HepG2 (cell line): ENCODE data around the gene SERPINE2. TPM values are rescaled to one million over a fixed set of nuclear protein-coding genes. Genes with fewer than 3 reads are reported as not detected.
A peak's percentile ranks its signal among the peaks of the same experiment; 100 is the strongest.

Experiments used
- ATF7 ChIP-seq, 2 experiments: fragments of 450-650 bp in 1 of 2; sonication (generic) in 1 of 2; formaldehyde crosslinking in 1 of 2; IDR thresholded peaks; 2 replicates each; pipeline versions ENCODE4 v1.4.0 to v1.6.1; 2016 to 2020; ENCODE audit warnings: antibody characterized with exemption in 1 of 2, mild to moderate bottlenecking in 1 of 2, missing genetic modification reagents in 1 of 2
- CBX2 ChIP-seq, 2 experiments: fragments of 200-600 bp in 1 of 2; sonication (generic); formaldehyde crosslinking in 1 of 2; IDR thresholded peaks; 2 replicates each; pipeline versions ENCODE4 v1.7.0 to v1.8.1; 2018 to 2022; ENCODE audit warnings: low read depth in 2 of 2, low read length in 1 of 2, mild to moderate bottlenecking in 1 of 2, missing genetic modification reagents in 1 of 2
- CHD2 ChIP-seq: IDR thresholded peaks from 2 replicates; pipeline ENCODE4 v1.6.1; 2011; ENCODE audit warnings: low read depth, low read length, improper control_type of control experiment
- ELK4 ChIP-seq: sonication (generic); formaldehyde crosslinking; IDR thresholded peaks from 2 replicates; pipeline ENCODE4 v1.9.0; 2021; ENCODE audit warnings: missing genetic modification reagents, borderline replicate concordance
- FOXC1 ChIP-seq: sonication (generic); formaldehyde crosslinking; IDR thresholded peaks from 2 replicates; pipeline ENCODE4 v1.8.0; 2022; ENCODE audit warnings: mild to moderate bottlenecking, missing genetic modification reagents, borderline replicate concordance
- GABPA ChIP-seq, 2 experiments: IDR thresholded peaks; 2 replicates each; pipeline ENCODE4 v1.6.1; 2011 to 2016; ENCODE audit warnings: low read depth in 2 of 2, low read length in 1 of 2, missing biosample characterization in 1 of 2, missing genetic modification characterization in 1 of 2
- GATAD2A ChIP-seq: IDR thresholded peaks from 2 replicates; pipeline ENCODE4 v1.6.1; 2016
- ISL2 ChIP-seq: sonication (generic); formaldehyde crosslinking; IDR thresholded peaks from 2 replicates; pipeline ENCODE4 v1.5.0; 2020; ENCODE audit warnings: missing genetic modification reagents
- MTF1 ChIP-seq: sonication (generic); formaldehyde crosslinking; IDR thresholded peaks from 2 replicates; pipeline ENCODE4 v1.5.0; 2020; ENCODE audit warnings: missing genetic modification reagents
- RFXANK ChIP-seq: IDR thresholded peaks from 2 replicates; pipeline ENCODE4 v1.6.1; 2016
- TCF7L2 ChIP-seq: IDR thresholded peaks from 2 replicates; pipeline ENCODE4 v1.6.1; 2011; ENCODE audit warnings: mild to moderate bottlenecking, low read depth, low read length, moderate library complexity
- ZBED4 ChIP-seq: sonication (generic); formaldehyde crosslinking; IDR thresholded peaks from 2 replicates; pipeline ENCODE4 v1.4.0; 2020; ENCODE audit warnings: missing genetic modification reagents, borderline replicate concordance
- ZBTB20 ChIP-seq: sonication (generic); formaldehyde crosslinking; IDR thresholded peaks from 2 replicates; pipeline ENCODE4 v1.8.1; 2023; ENCODE audit warnings: missing genetic modification reagents, low read depth, mild to moderate bottlenecking, borderline replicate concordance
- ZNF207 ChIP-seq: fragments of 450-650 bp; IDR thresholded peaks from 2 replicates; pipeline ENCODE4 v1.6.1; 2016; ENCODE audit warnings: antibody characterized with exemption, borderline replicate concordance
- ZNF235 ChIP-seq: sonication (generic); formaldehyde crosslinking; IDR thresholded peaks from 2 replicates; pipeline ENCODE4 v1.8.1; 2023; ENCODE audit warnings: mild to moderate bottlenecking, missing genetic modification reagents, borderline replicate concordance
- ZNF33A ChIP-seq: sonication (generic); formaldehyde crosslinking; IDR thresholded peaks from 2 replicates; pipeline ENCODE4 v1.5.1; 2020; ENCODE audit warnings: missing genetic modification reagents, mild to moderate bottlenecking, moderate library complexity, borderline replicate concordance
- ZNF451 ChIP-seq: sonication (generic); formaldehyde crosslinking; IDR thresholded peaks from 2 replicates; pipeline ENCODE4 v1.5.0; 2020; ENCODE audit warnings: mild to moderate bottlenecking, missing genetic modification reagents
- ZNF747 ChIP-seq: sonication (generic); formaldehyde crosslinking; IDR thresholded peaks from 2 replicates; pipeline ENCODE4 v1.8.1; 2023; ENCODE audit warnings: missing genetic modification reagents, mild to moderate bottlenecking, borderline replicate concordance
- polyA plus RNA-seq, 8 experiments: library from polyadenylated mRNA; depleted of rRNA in 3 of 8; stranded (reverse) in 7 of 8; unstranded in 1 of 8; fragments of >200 nt; fragmentation: Illumina TruSeq in 4 of 8; extraction: Trizol in 4 of 8; gene quantifications; 2 replicates each; pipeline versions ENCODE4 v1.2.1 to v1.2.3, GENCODE V29; 2011 to 2016; ENCODE audit warnings: low read depth in 4 of 8, missing spikeins in 1 of 8, mixed read lengths in 1 of 8; ENCODE audit not compliant: insufficient read depth in 1 of 8
- total RNA-seq, 5 experiments: library from RNA; depleted of rRNA; stranded (reverse); fragments of >200 nt; fragmentation: Illumina TruSeq; extraction: Trizol; gene quantifications; 2 replicates each; pipeline ENCODE4 v1.2.3, GENCODE V29; 2016; ENCODE audit warnings: low read depth in 1 of 5
- TF ChIP-seq, protein P1 (sequence below): sonication (generic); formaldehyde crosslinking; IDR thresholded peaks from 2 replicates; pipeline ENCODE4 v1.4.0; 2020; ENCODE audit warnings: missing genetic modification reagents
- TF ChIP-seq, protein P2 (sequence below): sonication (generic); formaldehyde crosslinking; IDR thresholded peaks from 2 replicates; pipeline ENCODE4 v1.4.0; 2020; ENCODE audit warnings: missing genetic modification reagents

The SERPINE2 gene
- total and polyA plus RNA-seq, 2 of the 13 experiments (the other 11 are each of a cell fraction or from before 2014, with no cell fraction given), result 7.9 to 18.1 TPM

- TF ChIP-seq, protein P1, sequence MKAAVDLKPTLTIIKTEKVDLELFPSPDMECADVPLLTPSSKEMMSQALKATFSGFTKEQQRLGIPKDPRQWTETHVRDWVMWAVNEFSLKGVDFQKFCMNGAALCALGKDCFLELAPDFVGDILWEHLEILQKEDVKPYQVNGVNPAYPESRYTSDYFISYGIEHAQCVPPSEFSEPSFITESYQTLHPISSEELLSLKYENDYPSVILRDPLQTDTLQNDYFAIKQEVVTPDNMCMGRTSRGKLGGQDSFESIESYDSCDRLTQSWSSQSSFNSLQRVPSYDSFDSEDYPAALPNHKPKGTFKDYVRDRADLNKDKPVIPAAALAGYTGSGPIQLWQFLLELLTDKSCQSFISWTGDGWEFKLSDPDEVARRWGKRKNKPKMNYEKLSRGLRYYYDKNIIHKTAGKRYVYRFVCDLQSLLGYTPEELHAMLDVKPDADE (CRISPR knock-in tag), result 0 out of 2 replicates have a peak, but pooled peaks have one; percentile 87
- TF ChIP-seq RFXANK (CRISPR knock-in tag), result peak; percentile 92
- TF ChIP-seq ISL2 (CRISPR knock-in tag), result peak; percentile 93
- no peak for TF ChIP-seq ZNF207
- no peak for TF ChIP-seq TCF7L2
- TF ChIP-seq ELK4 (CRISPR knock-in tag), result peak; percentile 89; the same call in 1 of the 2 replicates
- peak; percentile 97 for TF ChIP-seq ZBTB20 (CRISPR knock-in tag)
- peak; percentile 98; the same call in 1 of the 2 replicates for TF ChIP-seq ZNF33A (CRISPR knock-in tag)
- peak; percentile 100 for TF ChIP-seq ZNF747 (CRISPR knock-in tag)
- 0 out of 2 replicates have a peak, but pooled peaks have one; percentile 62 for TF ChIP-seq CHD2
- 0 out of 2 replicates have a peak, but pooled peaks have one; percentile 49 for TF ChIP-seq MTF1
- peak; percentile 99 for TF ChIP-seq FOXC1 (CRISPR knock-in tag)
- TF ChIP-seq CBX2 (IDR thresholded peaks at IDR 0.05; ENCODE audit: low read depth, low read length), result peak; percentile 90; the same call in 1 of the 2 replicates
- peak; percentile 86 for TF ChIP-seq CBX2 (CRISPR knock-in tag; IDR thresholded peaks at IDR 0.05; ENCODE audit: low read depth)
- peak; percentile 98 for TF ChIP-seq ZNF451 (CRISPR knock-in tag)
- TF ChIP-seq ZBED4 (CRISPR knock-in tag), result peak; percentile 97
- TF ChIP-seq ZNF235 (CRISPR knock-in tag), result 0 out of 2 replicates have a peak, but pooled peaks have one; percentile 87
- TF ChIP-seq, protein P2, sequence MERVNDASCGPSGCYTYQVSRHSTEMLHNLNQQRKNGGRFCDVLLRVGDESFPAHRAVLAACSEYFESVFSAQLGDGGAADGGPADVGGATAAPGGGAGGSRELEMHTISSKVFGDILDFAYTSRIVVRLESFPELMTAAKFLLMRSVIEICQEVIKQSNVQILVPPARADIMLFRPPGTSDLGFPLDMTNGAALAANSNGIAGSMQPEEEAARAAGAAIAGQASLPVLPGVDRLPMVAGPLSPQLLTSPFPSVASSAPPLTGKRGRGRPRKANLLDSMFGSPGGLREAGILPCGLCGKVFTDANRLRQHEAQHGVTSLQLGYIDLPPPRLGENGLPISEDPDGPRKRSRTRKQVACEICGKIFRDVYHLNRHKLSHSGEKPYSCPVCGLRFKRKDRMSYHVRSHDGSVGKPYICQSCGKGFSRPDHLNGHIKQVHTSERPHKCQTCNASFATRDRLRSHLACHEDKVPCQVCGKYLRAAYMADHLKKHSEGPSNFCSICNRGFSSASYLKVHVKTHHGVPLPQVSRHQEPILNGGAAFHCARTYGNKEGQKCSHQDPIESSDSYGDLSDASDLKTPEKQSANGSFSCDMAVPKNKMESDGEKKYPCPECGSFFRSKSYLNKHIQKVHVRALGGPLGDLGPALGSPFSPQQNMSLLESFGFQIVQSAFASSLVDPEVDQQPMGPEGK (CRISPR knock-in tag), result peak; percentile 95
- TF ChIP-seq ATF7 (IDR thresholded peaks at IDR 0.05), result no peak
- TF ChIP-seq ATF7 (CRISPR knock-in tag; IDR thresholded peaks at IDR 0.05), result peak; percentile 92
- peak; percentile 98 for TF ChIP-seq GABPA (IDR thresholded peaks at IDR 0.05; ENCODE audit: low read depth, low read length)
- TF ChIP-seq GABPA (CRISPR knock-in tag; IDR thresholded peaks at IDR 0.05; ENCODE audit: low read depth), result peak; percentile 99
- peak; percentile 95 for TF ChIP-seq GATAD2A (CRISPR knock-in tag)
Observed at GRCh38 chr2:223957092-223957851, 81.8 kb downstream of the SERPINE2 start, which contains the start of gene MRPL44 (continued).
